Activated CD4-positive, alpha-beta memory T cell treated with anti-CD3 and anti-CD28 coated beads for 36 hours (primary cell): ENCODE data around the gene SCARB1. TPM values are rescaled to one million over a fixed set of nuclear protein-coding genes. Genes with fewer than 3 reads are reported as not detected.

Experiments used
- CTCF ChIA-PET: fragments of 350-600 bp; sonication (Branson Sonifier 250); formaldehyde crosslinking; loops from one replicate; lab custom pipeline; 2021; ENCODE audit warnings: antibody characterized with exemption, inconsistent platforms; lab: Charles Lee
- POLR2A ChIA-PET: fragments of 350-600 bp; sonication (Branson Sonifier 250); formaldehyde crosslinking; loops from one replicate; lab custom pipeline; 2021; ENCODE audit warnings: antibody characterized with exemption; lab: Charles Lee
- DNase-seq: peaks from one replicate; pipeline ENCODE4 v3.0.0-alpha.2; 2020
- H3K27ac Mint-ChIP-seq: one replicate; pipeline ENCODE4 v1.8.0; 2021; ENCODE audit warnings: mixed read lengths
- H3K27me3 Mint-ChIP-seq: one replicate; pipeline ENCODE4 v1.8.0; 2021; ENCODE audit warnings: mixed read lengths
- H3K36me3 Mint-ChIP-seq: one replicate; pipeline ENCODE4 v1.8.0; 2021; ENCODE audit warnings: mixed read lengths
- H3K4me1 Mint-ChIP-seq: one replicate; pipeline ENCODE4 v1.8.0; 2021; ENCODE audit warnings: low read depth, mixed read lengths
- H3K4me3 Mint-ChIP-seq: one replicate; pipeline ENCODE4 v1.8.0; 2021; ENCODE audit warnings: mild to moderate bottlenecking, mixed read lengths
- H3K9me3 Mint-ChIP-seq: one replicate; pipeline ENCODE4 v1.8.0; 2021; ENCODE audit warnings: mixed read lengths
- intact Hi-C: fragments of 100-400 bp; cut with micrococcal nuclease; formaldehyde crosslinking; loops from one replicate; pipeline ENCODE4 v1.15.1; 2023
- total RNA-seq, 2 experiments: library from RNA; stranded (reverse); gene quantifications; one replicate each; pipeline ENCODE4 v1.2.3, GENCODE V29; 2021

Gene SCARB1
- total RNA-seq, 2 experiments from 2014 or later = 11.4 to 12.8 TPM

DNA sequence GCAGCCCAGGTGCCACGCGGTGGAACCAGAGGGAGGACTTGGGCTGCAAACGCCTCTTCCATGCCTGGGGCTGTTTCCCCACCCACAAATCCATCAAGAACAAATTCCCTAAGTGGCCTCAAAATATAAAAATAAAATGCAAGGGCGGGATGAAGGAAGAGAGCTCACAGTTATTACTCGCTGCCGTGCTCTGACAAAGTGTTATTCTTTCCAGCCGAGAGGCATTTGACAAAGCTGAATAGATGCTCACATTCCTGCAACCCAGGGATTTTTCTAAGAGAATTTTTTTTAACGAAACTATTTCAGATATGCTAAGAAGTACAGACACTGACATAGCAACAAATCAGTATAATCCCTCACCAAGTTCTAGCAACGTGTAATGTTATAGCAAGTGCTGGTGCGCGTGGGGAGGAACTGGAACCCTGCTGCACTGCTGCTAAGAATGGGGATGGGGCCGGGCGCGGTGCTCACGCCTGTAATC, 70.7 kb downstream of the SCARB1 start:
- DNase-seq = no peak
- Mint-ChIP-seq H3K4me3 (no peak overlapping the region), H3K27me3 (no peaks in the 10 kb centered on the region), H3K9me3 (no peaks in the 10 kb centered on the region), H3K27ac (no peak overlapping the region), H3K36me3 (peaks cover 5% of the 10 kb centered on the region), H3K4me1 (peaks cover 24% of the 10 kb centered on the region)
- POLR2A ChIA-PET = no interaction called here
- CTCF ChIA-PET = no interaction called here
- intact Hi-C loops = no loop called here

DNA sequence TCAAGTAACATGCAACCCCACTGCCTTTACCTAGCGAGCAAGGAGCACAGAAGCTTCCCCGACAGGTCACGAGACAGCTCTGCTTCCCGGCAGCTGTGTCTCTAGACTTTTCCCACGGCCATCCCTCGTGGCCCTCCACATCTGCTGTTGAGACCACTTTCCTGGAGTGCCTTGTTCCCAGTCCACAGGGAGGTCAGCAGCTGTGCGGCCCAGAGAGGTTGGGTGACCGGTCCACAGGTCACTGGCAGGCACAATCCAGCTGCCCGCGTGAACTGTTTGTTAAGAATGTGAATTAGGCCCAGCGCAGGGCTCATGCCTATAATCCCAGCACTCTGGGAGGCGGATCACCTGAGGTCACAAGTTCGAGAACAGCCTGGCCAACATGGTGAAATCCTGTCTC, 71.5 kb downstream of the SCARB1 start:
- ChIA-PET POLR2A (no interaction called here), CTCF (no interaction called here)
- no peak for DNase-seq
- Mint-ChIP-seq H3K4me1 (peaks cover 21% of the 10 kb centered on the region), H3K27ac (no peak overlapping the region), H3K27me3 (no peaks in the 10 kb centered on the region), H3K36me3 (peaks cover 2% of the 10 kb centered on the region), H3K4me3 (no peak overlapping the region), H3K9me3 (no peaks in the 10 kb centered on the region)
- intact Hi-C loops = no loop called here

DNA sequence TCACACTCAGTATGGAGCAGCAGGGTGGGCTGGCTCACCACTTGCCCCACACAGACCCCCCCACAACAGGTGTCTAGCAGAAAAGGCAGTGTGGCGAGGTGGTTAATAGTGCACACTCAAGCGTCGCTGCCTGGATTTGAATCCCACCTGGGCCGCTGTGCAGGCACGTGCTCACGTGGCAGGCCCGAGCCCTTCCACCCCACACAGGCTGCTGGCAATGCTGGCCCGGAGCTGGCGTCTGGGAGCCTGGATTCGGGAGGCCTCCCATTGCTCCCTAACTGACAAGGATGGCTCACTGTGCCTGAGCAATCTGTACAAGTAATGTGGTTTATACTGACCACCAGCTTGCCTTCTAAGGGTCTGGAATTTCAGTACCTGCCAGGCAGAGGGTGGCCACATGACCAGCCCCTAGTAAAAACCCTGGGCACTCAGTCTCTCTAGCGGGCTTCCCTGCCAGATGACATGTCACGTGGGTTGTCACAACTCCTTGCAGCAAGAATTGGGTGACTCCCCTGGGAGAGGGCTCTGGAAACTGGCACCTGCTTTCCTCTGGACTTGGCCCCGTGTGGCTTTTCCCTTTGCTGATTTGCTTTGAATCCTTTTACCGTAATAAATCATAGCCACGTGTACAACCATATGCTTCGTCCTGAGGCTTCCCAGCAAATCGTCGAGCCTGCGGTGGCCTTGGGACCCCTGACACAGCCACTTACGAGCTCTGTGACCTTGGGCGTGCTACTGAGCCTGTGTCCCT, 72.8 kb downstream of the SCARB1 start:
- Mint-ChIP-seq H3K27ac (no peak overlapping the region), H3K36me3 (peaks cover 2% of the 10 kb centered on the region), H3K9me3 (no peaks in the 10 kb centered on the region), H3K4me3 (no peak overlapping the region), H3K27me3 (no peaks in the 10 kb centered on the region), H3K4me1 (peaks cover 10% of the 10 kb centered on the region)
- POLR2A ChIA-PET = no interaction called here
- CTCF ChIA-PET = interaction anchor here (0.5 kb wide), 1 partner anchor 19 kb away, joined by 4 read pairs; no protein-coding TSS in a partner anchor
- DNase-seq = no peak
- intact Hi-C loops = no loop called here

DNA sequence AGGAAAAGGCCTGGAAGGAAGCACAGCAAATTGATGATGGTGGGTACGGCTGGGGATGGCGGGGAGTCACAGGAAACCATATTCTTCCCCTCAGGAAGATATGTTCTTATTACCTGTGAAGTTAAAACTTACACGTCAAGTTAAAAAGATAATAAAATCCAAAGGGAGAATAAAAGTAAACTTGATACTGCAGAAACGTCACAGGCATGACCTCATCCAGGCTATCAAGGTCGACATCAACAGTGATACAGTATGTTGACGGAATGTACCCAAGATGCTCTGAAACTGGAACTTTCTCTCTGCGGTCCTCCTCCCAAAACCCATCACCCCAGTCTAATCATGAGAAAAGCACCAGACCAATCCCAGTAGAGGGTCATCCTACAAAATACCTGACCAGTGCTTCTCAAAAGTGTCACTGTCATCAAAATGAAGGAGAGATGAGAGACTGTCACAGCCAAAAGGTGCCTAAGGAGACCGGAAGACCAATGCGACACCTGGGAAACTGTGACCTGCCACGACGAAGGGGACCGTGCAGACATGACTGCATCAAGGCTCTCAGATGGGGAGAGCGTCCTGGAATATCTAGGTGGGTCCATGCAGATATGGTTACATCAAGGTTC, 74.6 kb downstream of the SCARB1 start:
- Mint-ChIP-seq H3K9me3 (no peaks in the 10 kb centered on the region), H3K27me3 (no peaks in the 10 kb centered on the region), H3K4me3 (no peak overlapping the region), H3K4me1 (no peaks in the 10 kb centered on the region), H3K36me3 (no peaks in the 10 kb centered on the region), H3K27ac (no peak overlapping the region)
- no peak for DNase-seq
- POLR2A ChIA-PET = no interaction called here
- intact Hi-C loops = no loop called here
- CTCF ChIA-PET = no interaction called here

DNA sequence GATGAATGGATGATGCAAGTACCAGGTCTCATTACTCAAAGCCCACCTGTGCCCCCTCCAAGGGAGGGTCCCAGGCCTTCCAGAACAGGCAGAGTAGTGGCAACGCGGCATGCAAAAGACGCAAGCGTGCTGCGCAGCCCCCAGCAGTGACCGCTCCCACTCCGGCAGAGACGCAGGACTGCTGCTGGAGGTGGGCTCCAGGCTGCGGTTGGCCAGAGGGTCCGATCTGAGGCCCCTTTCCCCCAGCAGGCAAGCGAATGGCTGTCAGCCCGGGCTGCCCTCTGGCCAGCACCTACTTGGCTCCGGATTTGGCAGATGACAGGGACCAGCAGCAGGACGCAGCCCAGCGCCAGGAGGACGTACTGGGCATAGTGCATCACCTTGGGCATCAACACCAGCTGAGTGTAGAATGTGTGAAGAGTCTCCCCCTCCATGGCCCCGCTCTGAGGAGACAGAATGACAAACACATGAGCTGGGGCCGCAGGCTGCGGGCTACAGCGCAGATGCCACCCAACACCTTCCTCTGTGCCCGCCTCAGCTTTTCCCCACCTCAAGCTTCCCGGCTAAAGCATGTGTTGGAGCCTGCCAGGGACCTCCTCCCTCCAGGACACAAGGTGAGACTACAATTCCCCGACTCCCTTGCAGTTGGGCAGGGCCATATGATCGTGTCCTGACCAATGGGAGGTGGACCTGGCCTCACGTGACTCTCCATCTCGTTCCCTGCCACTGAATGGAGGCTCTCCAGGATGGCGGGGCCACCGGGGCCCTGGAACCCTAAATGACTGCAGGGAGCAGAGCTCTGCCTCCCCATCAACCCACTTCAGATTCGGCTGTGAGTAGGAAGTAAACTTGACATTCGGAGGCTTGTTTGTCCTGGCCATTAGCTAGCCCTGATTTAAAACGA, 77.4 kb downstream of the SCARB1 start:
- H3K27me3 Mint-ChIP-seq = no peaks in the 10 kb centered on the region
- H3K9me3 Mint-ChIP-seq = no peaks in the 10 kb centered on the region
- intact Hi-C loops = no loop called here
- POLR2A ChIA-PET = no interaction called here
- no peak for DNase-seq
- no peaks in the 10 kb centered on the region for H3K4me1 Mint-ChIP-seq
- H3K27ac Mint-ChIP-seq = no peak overlapping the region
- H3K36me3 Mint-ChIP-seq = no peaks in the 10 kb centered on the region
- CTCF ChIA-PET = interaction anchor here (1.4 to 2.1 kb wide), 2 partner anchors 15 to 16 kb away, joined by 3 to 7 read pairs; no protein-coding TSS in a partner anchor
- no peak overlapping the region for H3K4me3 Mint-ChIP-seq

DNA sequence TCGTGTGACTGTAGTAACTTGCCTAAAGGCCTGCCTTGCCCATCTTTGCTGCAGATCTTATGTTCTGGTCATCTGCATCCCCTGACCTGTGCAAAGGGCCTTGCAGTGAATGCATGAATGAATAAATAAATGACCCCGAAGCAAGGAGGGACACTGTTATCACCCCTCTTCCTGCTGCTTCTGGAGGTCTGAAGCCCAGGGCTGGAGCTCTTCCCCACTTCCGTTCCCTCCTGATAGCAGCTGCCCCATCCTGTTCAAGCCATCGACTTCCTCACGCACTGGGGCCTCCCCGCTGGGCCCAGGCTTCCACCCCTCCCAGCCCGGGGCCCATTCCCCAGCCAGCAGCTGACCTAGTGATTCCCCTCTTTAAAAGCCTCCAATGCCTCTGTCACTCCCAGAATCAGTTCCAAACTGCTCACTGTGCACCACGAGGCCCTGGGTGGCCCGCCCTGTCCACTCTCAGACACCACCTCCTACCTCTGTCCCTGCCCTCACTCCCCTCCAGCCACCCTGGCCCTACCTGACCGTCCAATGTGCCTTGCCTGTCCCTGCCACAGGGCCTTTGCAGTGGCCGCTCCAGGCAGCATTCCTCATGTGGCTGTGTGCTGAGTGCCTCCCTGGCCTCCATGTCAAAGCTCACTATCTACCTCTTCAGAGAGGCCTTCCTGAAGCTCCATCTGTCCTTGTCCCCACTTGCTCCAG, 78.6 kb downstream of the SCARB1 start:
- Mint-ChIP-seq H3K27me3 (no peaks in the 10 kb centered on the region), H3K4me1 (no peaks in the 10 kb centered on the region), H3K4me3 (no peak overlapping the region), H3K9me3 (no peaks in the 10 kb centered on the region), H3K36me3 (no peaks in the 10 kb centered on the region), H3K27ac (no peak overlapping the region)
- DNase-seq = no peak
- CTCF ChIA-PET = no interaction called here
- POLR2A ChIA-PET = no interaction called here
- intact Hi-C loops = no loop called here

DNA sequence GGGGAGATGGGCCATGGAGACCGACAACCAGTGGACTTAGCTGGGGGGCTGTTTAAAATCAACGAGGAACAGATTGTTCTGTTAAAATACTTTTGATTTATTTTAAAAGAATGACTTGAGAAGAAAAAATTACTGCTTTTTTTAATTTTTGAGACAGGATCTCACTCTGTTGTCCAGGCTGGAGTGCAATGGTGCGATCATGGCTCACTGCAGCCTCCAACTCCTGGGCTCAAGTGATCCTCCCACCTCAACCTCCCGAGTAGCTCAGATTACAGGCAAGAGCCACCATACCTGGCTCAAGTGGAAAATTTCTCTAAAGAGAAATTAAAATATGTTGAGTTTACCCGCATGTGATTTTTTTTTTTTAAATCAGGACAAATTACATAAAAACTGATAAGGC, 80.6 kb downstream of the SCARB1 start:
- intact Hi-C loops = no loop called here
- no peaks in the 10 kb centered on the region for H3K9me3 Mint-ChIP-seq
- no peak overlapping the region for H3K27ac Mint-ChIP-seq
- peaks cover 5% of the 10 kb centered on the region for H3K4me1 Mint-ChIP-seq
- ChIA-PET CTCF (interaction anchor here (0.5 kb wide), 1 partner anchor 664 kb away, joined by 3 read pairs; no protein-coding TSS in a partner anchor), POLR2A (no interaction called here)
- no peaks in the 10 kb centered on the region for H3K36me3 Mint-ChIP-seq
- H3K4me3 Mint-ChIP-seq = no peak overlapping the region
- H3K27me3 Mint-ChIP-seq = peaks cover 6% of the 10 kb centered on the region
- no peak for DNase-seq

DNA sequence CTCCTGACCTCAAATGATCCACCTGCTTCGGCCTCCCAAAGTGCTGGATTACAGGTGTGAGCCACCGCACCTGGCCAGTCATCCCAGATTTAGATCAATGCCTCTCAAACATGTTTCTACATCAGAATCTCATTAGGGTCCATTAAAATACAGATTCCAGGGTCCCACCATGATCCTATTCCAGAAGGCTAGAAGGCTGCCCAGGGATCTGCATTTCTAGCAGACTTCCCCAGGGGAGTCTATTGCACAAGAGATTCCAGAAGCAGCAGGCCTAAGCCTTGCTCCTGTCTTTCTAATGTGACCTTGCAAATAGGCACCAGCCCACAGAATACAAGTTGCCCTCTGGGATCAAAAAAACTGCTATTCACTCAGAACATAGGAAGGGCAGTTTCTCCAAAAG, 81.5 kb downstream of the SCARB1 start:
- ChIA-PET CTCF (no interaction called here), POLR2A (no interaction called here)
- Mint-ChIP-seq H3K4me1 (peaks cover 5% of the 10 kb centered on the region), H3K36me3 (no peaks in the 10 kb centered on the region), H3K9me3 (no peaks in the 10 kb centered on the region), H3K4me3 (no peak overlapping the region), H3K27ac (no peak overlapping the region), H3K27me3 (peaks cover 6% of the 10 kb centered on the region)
- intact Hi-C loops = no loop called here
- DNase-seq = no peak

DNA sequence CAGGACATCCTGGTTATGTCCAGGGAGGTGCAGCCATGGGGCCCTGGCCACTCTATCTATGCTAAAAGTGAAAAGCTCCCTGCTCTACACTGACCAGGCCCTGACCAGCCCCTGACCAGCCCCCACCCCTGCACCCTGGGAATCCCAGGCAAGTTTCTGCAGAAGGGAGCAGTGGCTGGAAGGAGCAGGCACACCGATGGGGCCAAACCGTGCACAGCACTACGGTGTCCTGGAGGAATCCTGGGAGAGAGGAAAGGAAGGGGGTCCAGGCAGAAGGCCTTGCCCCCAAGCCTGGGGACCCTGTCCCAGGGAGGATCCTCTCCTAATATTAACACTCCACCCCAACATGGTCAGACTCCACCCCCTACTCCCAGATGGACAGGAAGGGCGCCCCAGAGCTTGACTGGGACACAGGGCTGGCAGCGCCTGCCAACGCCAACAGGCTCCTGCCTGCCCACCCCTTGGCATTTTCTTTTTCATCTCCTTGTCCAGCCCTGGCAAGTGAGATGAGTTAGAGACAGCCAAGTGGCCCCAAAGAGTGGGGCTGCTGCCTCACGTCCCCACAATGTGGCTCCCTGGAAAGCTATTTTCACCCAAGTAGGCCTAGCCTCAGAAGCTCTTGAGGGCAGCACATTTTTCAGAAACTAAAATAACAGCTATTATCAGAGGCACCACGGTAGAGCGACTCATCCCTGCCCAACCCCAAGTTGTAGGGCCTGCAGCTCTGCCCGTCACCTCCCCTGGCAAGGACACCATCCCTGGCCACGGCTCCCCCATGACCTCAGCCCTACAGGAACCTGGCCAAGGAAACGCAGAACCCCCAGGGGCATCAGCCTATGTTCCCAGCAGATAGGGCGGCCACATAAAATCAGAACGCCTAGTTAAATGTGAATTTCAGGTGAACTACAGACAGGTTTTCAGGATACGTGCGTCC, 82.6 kb downstream of the SCARB1 start:
- no peak for DNase-seq
- Mint-ChIP-seq H3K36me3 (no peaks in the 10 kb centered on the region), H3K4me3 (no peak overlapping the region), H3K27ac (no peak overlapping the region), H3K4me1 (peaks cover 7% of the 10 kb centered on the region), H3K27me3 (peaks cover 6% of the 10 kb centered on the region), H3K9me3 (no peaks in the 10 kb centered on the region)
- intact Hi-C loops = no loop called here
- CTCF ChIA-PET = no interaction called here
- POLR2A ChIA-PET = no interaction called here

DNA sequence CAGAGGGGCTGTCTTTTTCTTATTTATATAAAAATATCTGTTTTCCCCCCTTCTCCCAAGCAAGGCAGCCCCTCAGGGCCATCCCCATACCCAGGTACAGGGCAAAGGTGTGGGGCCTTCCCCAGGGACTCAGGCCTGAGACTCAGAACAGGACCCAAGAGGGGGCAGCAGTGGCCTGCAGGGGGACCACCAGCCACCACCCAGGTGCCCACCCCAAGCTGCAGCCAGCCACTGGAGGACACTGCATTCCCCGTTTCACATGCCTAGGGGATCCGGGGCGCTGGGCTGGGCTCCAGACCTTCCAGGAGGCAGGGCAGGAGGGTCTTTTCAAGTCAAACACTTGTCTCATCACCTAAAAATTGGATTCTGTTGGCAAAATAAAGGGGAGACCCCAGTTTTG, 83.3 kb downstream of the SCARB1 start:
- no peak overlapping the region for H3K4me3 Mint-ChIP-seq
- H3K4me1 Mint-ChIP-seq = peaks cover 14% of the 10 kb centered on the region

More for the DNA sequence above, 83.3 kb downstream of the SCARB1 start:
- no peaks in the 10 kb centered on the region for H3K36me3 Mint-ChIP-seq
- no peak for DNase-seq
- peaks cover under 1% of the 10 kb centered on the region for H3K9me3 Mint-ChIP-seq
- intact Hi-C loops = no loop called here
- H3K27me3 Mint-ChIP-seq = peaks cover 6% of the 10 kb centered on the region
- POLR2A ChIA-PET = no interaction called here
- CTCF ChIA-PET = no interaction called here
- no peak overlapping the region for H3K27ac Mint-ChIP-seq
